HFFc6 (cell line): Measurements from ENCODE around the gene ZNF581. TPM values are rescaled to one million over a fixed set of nuclear protein-coding genes. Genes with fewer than 3 reads are reported as not detected.

Experiments
- DNase-seq: peaks from one replicate; pipeline ENCODE4 v3.0.0-alpha.2; 2018
- H3K27ac Mint-ChIP-seq: 2 replicates; pipeline ENCODE4 v1.8.0; 2020; ENCODE audit warnings: mild to moderate bottlenecking, mixed read lengths
- H3K27me3 Mint-ChIP-seq: 2 replicates; pipeline ENCODE4 v1.8.0; 2021; ENCODE audit warnings: mild to moderate bottlenecking, moderate library complexity, mixed read lengths; ENCODE audit not compliant: insufficient read depth
- H3K36me3 Mint-ChIP-seq: 2 replicates; pipeline ENCODE4 v1.8.0; 2021; ENCODE audit warnings: low read depth, mixed read lengths
- H3K4me1 Mint-ChIP-seq: 2 replicates; pipeline ENCODE4 v1.8.0; 2020; ENCODE audit warnings: low read depth, mixed read lengths
- H3K4me3 Mint-ChIP-seq: 2 replicates; pipeline ENCODE4 v1.8.0; 2020; ENCODE audit warnings: mild to moderate bottlenecking, moderate library complexity, mixed read lengths
- H3K9me3 Mint-ChIP-seq: 2 replicates; pipeline ENCODE4 v1.8.0; 2020; ENCODE audit warnings: mild to moderate bottlenecking, mixed read lengths
- CTCF ChIP-seq: fragments of 200-600 bp; sonication (generic); IDR thresholded peaks from 2 replicates; pipeline ENCODE4 v1.5.0; 2021; ENCODE audit warnings: antibody characterized with exemption, mild to moderate bottlenecking
- total RNA-seq, 6 experiments: library from RNA; stranded (reverse); fragmentation: NEBNext Ultra II Directional; extraction: Animal tissue kit (Norgen Biotek cat#: 25700); gene quantifications; 2 replicates in 1 of 6; 3 replicates in 5 of 6; pipeline ENCODE4 v1.2.3, GENCODE V29; 2021

The ZNF581 gene
- total RNA-seq, 6 experiments from 2014 or later = 20.1 to 25.8 (median 21.9) TPM

GRCh38 chr19:55683449-55684261 lies 40.2 kb downstream of the ZNF581 start:
- Mint-ChIP-seq H3K4me1 (peaks cover 23% of the 10 kb centered on the region), H3K4me3 (no peak overlapping the region), H3K9me3 (no peaks in the 10 kb centered on the region), H3K36me3 (peaks cover 13% of the 10 kb centered on the region), H3K27me3 (peaks cover 5% of the 10 kb centered on the region), H3K27ac (no peak overlapping the region)
- TF ChIP-seq CTCF = no peak
- no peak for DNase-seq

- H3K4me1 Mint-ChIP-seq = peaks cover 8% of the 10 kb centered on the region; the same call in 1 of the 2 replicates
- H3K36me3 Mint-ChIP-seq = no peaks in the 10 kb centered on the region
- no peak for DNase-seq
- no peak overlapping the region for H3K27ac Mint-ChIP-seq
- H3K4me3 Mint-ChIP-seq = no peak overlapping the region
- H3K27me3 Mint-ChIP-seq = peaks cover 3% of the 10 kb centered on the region
- no peaks in the 10 kb centered on the region for H3K9me3 Mint-ChIP-seq
- TF ChIP-seq CTCF = no peak
Observed at GRCh38 chr19:55684946-55685681, 41.7 kb downstream of the ZNF581 start.

- Mint-ChIP-seq H3K4me3 (no peak overlapping the region), H3K27me3 (peaks cover 3% of the 10 kb centered on the region), H3K9me3 (no peaks in the 10 kb centered on the region), H3K36me3 (no peaks in the 10 kb centered on the region), H3K27ac (no peak overlapping the region), H3K4me1 (peaks cover 6% of the 10 kb centered on the region; the same call in 1 of the 2 replicates)
- no peak for DNase-seq
- TF ChIP-seq CTCF = no peak
Observed at GRCh38 chr19:55685776-55686175, 42.3 kb downstream of the ZNF581 start.

- H3K9me3 Mint-ChIP-seq = no peaks in the 10 kb centered on the region
- no peak overlapping the region for H3K4me3 Mint-ChIP-seq
- no peak for DNase-seq
- peaks cover 3% of the 10 kb centered on the region; the same call in 1 of the 2 replicates for H3K4me1 Mint-ChIP-seq
- no peak overlapping the region; the same call in 1 of the 2 replicates for H3K27ac Mint-ChIP-seq
- TF ChIP-seq CTCF = no peak
- peaks cover 3% of the 10 kb centered on the region for H3K27me3 Mint-ChIP-seq
- H3K36me3 Mint-ChIP-seq = no peaks in the 10 kb centered on the region
Observed at GRCh38 chr19:55686311-55687050, 43.0 kb downstream of the ZNF581 start.
